GM21381 (cell line): ENCODE data around the gene NDUFA12.

Experiments
- ATAC-seq: cut with Tn5 transposase; IDR thresholded peaks from one replicate; pipeline ENCODE4 v1.9.1; 2021; ENCODE audit warnings: mild to moderate bottlenecking, moderate library complexity; ENCODE audit not compliant: unreplicated experiment

Gene NDUFA12

GRCh38 chr12:94942663-94943062 is 60.8 kb downstream of the NDUFA12 start:
- no peak for ATAC-seq

GRCh38 chr12:94941440-94941862 is 62.0 kb downstream of the NDUFA12 start:
- ATAC-seq, result no peak

DNA sequence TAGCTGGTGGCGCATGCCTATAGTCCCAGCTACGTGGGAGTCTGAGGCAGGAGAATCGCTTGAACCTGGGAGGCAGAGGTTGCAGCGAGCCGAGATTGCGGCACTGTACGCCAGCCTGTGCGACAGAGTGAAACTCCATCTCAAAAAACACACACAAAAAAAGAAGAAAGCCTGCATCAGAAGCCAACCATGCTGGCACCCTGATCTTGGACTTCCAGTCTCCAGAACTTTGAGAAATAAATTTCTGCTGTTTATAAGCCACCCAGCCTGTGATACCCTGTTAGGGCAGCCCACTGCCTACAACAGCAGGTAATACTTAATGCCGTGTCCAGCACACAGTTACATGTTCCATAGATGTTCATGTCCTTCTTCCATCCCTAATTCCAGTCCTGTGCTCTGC is 62.7 kb downstream of the NDUFA12 start:
- ATAC-seq, result no peak

GRCh38 chr12:94938583-94938982 is 64.9 kb downstream of the NDUFA12 start:
- no peak for ATAC-seq

- ATAC-seq, result no peak
Measured at GRCh38 chr12:94930772-94931171, 72.7 kb downstream of the NDUFA12 start.

DNA sequence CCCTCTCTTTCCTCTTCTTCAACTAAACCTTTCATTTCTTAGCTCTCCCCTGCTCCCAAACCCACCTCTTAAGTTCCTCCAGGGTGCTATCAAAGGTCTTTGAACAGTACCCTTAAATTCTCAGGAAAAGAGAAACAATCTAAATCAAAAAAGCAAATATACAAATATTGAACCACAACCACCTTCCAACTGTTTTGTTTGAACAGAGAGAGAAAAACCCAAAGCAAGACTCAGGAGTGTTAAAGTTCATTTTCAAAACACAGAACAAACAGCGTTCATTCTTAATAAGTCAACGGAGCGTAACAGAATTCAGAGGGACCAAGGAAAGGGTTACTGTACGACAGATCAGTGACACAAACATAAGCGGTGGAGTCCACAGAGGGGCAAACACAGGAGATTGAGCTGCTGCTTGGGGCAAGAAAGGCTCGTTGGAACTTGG is 73.3 kb downstream of the NDUFA12 start:
- ATAC-seq, result no peak

- no peak for ATAC-seq
Measured at GRCh38 chr12:94929780-94930179, 73.7 kb downstream of the NDUFA12 start.

DNA sequence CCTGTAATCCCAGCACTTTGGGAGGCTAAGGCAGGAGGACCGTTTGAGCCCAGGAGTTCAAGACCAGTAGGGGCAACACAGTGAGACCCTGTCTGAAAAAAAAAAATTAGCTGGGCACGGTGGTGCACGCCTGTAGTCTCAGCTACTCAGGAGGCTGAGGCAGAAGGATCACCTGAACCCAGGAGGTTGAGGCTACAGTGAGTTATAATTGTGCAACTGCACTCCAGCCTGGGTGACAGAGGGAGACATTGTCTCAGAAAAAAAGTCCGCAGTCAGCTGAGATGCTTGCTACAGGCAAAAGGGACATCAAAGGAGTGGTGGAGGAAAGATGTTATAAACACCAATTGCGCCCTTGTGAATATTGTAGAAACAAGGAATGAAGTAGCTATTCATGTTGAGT is 77.8 kb downstream of the NDUFA12 start:
- ATAC-seq, result no peak

DNA sequence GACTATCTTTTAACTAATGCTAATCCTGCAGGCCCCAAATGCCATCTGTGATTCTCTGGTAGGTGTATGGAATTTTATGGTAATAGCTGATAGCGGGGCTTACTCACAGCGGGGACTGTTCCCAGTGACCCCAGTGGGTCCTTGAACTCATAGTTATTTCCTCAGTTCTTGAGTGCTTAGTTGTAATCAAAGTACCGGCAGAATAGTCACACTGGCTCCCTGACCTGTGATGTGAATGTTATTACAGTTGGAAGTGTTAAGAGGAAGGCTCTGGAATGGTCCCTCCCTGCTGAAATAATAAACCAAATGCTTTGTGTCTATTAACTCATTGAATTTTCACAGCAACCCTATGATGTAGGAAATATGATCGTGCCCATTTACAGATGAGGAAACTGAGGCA is 78.3 kb downstream of the NDUFA12 start:
- no peak for ATAC-seq

DNA sequence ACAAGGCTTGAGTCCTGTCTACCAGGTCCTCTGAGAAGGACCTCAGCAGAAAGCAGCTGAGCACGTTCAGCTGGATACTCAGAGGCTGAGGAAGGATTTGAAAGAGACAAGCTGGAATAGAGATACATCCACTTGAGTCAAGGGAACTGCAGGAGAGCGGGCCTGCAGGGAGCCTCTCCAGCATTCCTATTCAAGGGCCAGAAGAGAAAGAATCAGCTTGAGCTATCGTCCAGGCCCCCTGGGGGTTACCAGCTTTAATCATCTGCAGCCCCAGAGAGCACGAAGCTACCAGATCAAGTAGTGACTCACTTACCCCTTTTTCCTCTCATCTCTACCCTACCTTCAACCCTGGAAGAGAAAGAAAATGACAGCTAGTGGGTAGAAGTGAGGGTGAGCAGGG is 80.9 kb downstream of the NDUFA12 start:
- ATAC-seq, result no peak
